ENCODE data around the gene LRIG1.

GRCh38 chr3:66394019-66394752 lies 106.6 kb downstream of the LRIG1 start:
- TF ChIP-seq POLR2AphosphoS5 (IDR thresholded peaks at IDR 0.05; ENCODE audit: insufficient read depth in 1 of 2, low read depth in 1 of 2) (no peak), POLR2A (IDR thresholded peaks at IDR 0.05) (no peak), CTCF (IDR thresholded peaks at IDR 0.05) (no peak)
